HepG2 (cell line): Measurements from ENCODE around the gene EGFR. TPM values are rescaled to one million over a fixed set of nuclear protein-coding genes. Genes with fewer than 3 reads are reported as not detected.
A peak's percentile ranks its signal among the peaks of the same experiment; 100 is the strongest.

Experiments
- CCAR2 ChIP-seq: fragments of 200-400 bp; formaldehyde crosslinking; optimal IDR thresholded peaks from 2 replicates; pipeline ENCODE3; 2018; ENCODE audit warnings: low read depth, mild to moderate bottlenecking, low read length, moderate library complexity
- GRHL1 ChIP-seq: sonication (generic); formaldehyde crosslinking; conservative IDR thresholded peaks from 2 replicates; pipeline ENCODE4 v1.8.0; 2022; ENCODE audit warnings: missing genetic modification reagents
- GTF3A ChIP-seq: sonication (generic); formaldehyde crosslinking; conservative IDR thresholded peaks from 2 replicates; pipeline ENCODE4 v1.4.0; 2020; ENCODE audit warnings: mild to moderate bottlenecking, missing genetic modification reagents
- MYC ChIP-seq: sonication (generic); formaldehyde crosslinking; IDR thresholded peaks from 2 replicates; pipeline ENCODE4 v1.9.0; 2021; ENCODE audit warnings: missing genetic modification reagents, borderline replicate concordance
- PCBP1 ChIP-seq: fragments of 200-400 bp; formaldehyde crosslinking; IDR thresholded peaks from 2 replicates; pipeline ENCODE4 v1.6.1; 2017; ENCODE audit warnings: mild to moderate bottlenecking, low read depth, low read length, borderline replicate concordance
- POLR2AphosphoS5 ChIP-seq: IDR thresholded peaks from 2 replicates; pipeline ENCODE4 v1.6.1; 2012; ENCODE audit warnings: low read depth, low read length
- PTBP1 ChIP-seq: fragments of 200-400 bp; formaldehyde crosslinking; IDR thresholded peaks from 2 replicates; pipeline ENCODE4 v1.6.1; 2018; ENCODE audit warnings: low read length, low read depth; ENCODE audit not compliant: poor library complexity, severe bottlenecking
- RFX1 ChIP-seq: fragments of 450-650 bp; IDR thresholded peaks from 2 replicates; pipeline ENCODE4 v1.6.1; 2017
- SALL1 ChIP-seq: sonication (generic); formaldehyde crosslinking; IDR thresholded peaks from 2 replicates; pipeline ENCODE4 v1.8.0; 2022; ENCODE audit warnings: mild to moderate bottlenecking, missing genetic modification reagents
- SAP130 ChIP-seq: IDR thresholded peaks from 2 replicates; pipeline ENCODE4 v1.6.1; 2016; ENCODE audit warnings: low read depth
- SIN3B ChIP-seq: fragments of 150-350 bp; IDR thresholded peaks from 2 replicates; pipeline ENCODE4 v1.6.1; 2014; ENCODE audit warnings: low read length
- SMAD1 ChIP-seq: sonication (generic); formaldehyde crosslinking; IDR thresholded peaks from 2 replicates; pipeline ENCODE4 v1.4.0; 2020; ENCODE audit warnings: missing genetic modification reagents, low read depth, mild to moderate bottlenecking, borderline replicate concordance
- TFE3 ChIP-seq: IDR thresholded peaks from 2 replicates; pipeline ENCODE4 v1.6.1; 2016
- ZBTB43 ChIP-seq: sonication (generic); formaldehyde crosslinking; conservative IDR thresholded peaks from 2 replicates; pipeline ENCODE4 v1.4.0; 2020; ENCODE audit warnings: missing genetic modification reagents
- ZMYM2 ChIP-seq: sonication (generic); formaldehyde crosslinking; IDR thresholded peaks from 2 replicates; pipeline ENCODE4 v1.8.0; 2022; ENCODE audit warnings: mild to moderate bottlenecking, missing genetic modification reagents
- ZNF430 ChIP-seq: sonication (generic); formaldehyde crosslinking; IDR thresholded peaks from 2 replicates; pipeline ENCODE4 v1.9.0; 2021; ENCODE audit warnings: mild to moderate bottlenecking, missing genetic modification reagents
- ZNF44 ChIP-seq: sonication (generic); formaldehyde crosslinking; IDR thresholded peaks from 2 replicates; pipeline ENCODE4 v1.5.1; 2020; ENCODE audit warnings: mild to moderate bottlenecking, missing genetic modification reagents
- ZSCAN25 ChIP-seq: sonication (generic); formaldehyde crosslinking; IDR thresholded peaks from 2 replicates; pipeline ENCODE4 v1.8.0; 2022; ENCODE audit warnings: mild to moderate bottlenecking, missing genetic modification reagents
- polyA plus RNA-seq, 8 experiments: library from polyadenylated mRNA; depleted of rRNA in 3 of 8; stranded (reverse) in 7 of 8; unstranded in 1 of 8; fragments of >200 nt; fragmentation: Illumina TruSeq in 4 of 8; extraction: Trizol in 4 of 8; gene quantifications; 2 replicates each; pipeline versions ENCODE4 v1.2.1 to v1.2.3, GENCODE V29; 2011 to 2016; ENCODE audit warnings: low read depth in 4 of 8, missing spikeins in 1 of 8, mixed read lengths in 1 of 8; ENCODE audit not compliant: insufficient read depth in 1 of 8
- total RNA-seq, 5 experiments: library from RNA; depleted of rRNA; stranded (reverse); fragments of >200 nt; fragmentation: Illumina TruSeq; extraction: Trizol; gene quantifications; 2 replicates each; pipeline ENCODE4 v1.2.3, GENCODE V29; 2016; ENCODE audit warnings: low read depth in 1 of 5
- TF ChIP-seq, protein P1 (sequence below): sonication (generic); formaldehyde crosslinking; IDR thresholded peaks from 2 replicates; pipeline ENCODE4 v1.5.0; 2020; ENCODE audit warnings: mild to moderate bottlenecking, missing genetic modification reagents
- TF ChIP-seq, protein P2 (sequence below): sonication (generic); formaldehyde crosslinking; IDR thresholded peaks from 2 replicates; pipeline ENCODE4 v1.5.0; 2020; ENCODE audit warnings: missing genetic modification reagents

EGFR gene
- total and polyA plus RNA-seq, 2 of the 13 experiments (the other 11 are each of a cell fraction or from before 2014, with no cell fraction given), result 7.0 to 10.0 TPM

DNA sequence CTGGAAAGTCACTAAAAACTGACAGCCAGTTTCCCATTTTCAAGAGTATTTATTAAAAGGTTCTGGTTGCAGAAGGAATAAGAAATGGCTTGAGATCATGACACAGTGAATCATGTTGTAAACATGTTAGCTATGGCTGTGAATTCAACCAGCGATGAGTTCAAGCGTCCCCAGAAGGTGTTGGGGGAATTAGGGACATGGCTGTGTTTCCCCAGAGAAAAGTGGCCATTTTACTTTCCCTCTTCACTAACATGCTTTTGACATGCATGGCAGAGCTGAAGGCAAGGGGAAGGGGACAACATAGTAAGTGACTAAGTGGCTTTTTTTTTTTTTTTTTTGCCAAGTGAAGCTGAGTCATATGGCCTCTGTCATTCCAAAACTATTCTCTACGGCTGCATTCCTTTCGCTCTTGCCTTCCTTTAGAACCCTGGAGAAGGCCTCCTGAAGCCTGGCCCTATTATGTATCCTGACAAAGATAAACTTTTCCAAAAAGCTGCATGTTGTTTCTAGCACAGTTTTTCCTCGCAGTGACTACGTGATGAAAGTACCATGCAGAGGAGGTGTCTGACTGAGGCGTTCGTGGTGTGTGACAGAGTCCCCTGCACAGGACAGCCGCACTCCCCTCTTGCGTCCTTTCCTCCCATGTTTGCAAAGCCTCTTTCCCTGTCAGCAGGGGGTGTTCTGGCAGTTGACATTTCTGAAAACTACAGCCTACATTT, 46.9 kb downstream of the EGFR start (continued):
- TF ChIP-seq CCAR2 (no peak), SMAD1 (no peak), PCBP1 (no peak), ZMYM2 (no peak), SALL1 (CRISPR knock-in tag) (0 out of 2 replicates have a peak, but pooled peaks have one; percentile 26), MYC (CRISPR knock-in tag) (no peak), SIN3B (no peak), ZNF44 (CRISPR knock-in tag) (no peak), ZSCAN25 (no peak), PTBP1 (no peak), POLR2AphosphoS5 (no peak), SAP130 (CRISPR knock-in tag) (peak; percentile 39; the same call in 1 of the 2 replicates), ZBTB43 (no peak), RFX1 (no peak), ZNF430 (no peak), TFE3 (CRISPR knock-in tag) (no peak), GRHL1 (no peak), GTF3A (CRISPR knock-in tag) (no peak)
- TF ChIP-seq, protein P1, sequence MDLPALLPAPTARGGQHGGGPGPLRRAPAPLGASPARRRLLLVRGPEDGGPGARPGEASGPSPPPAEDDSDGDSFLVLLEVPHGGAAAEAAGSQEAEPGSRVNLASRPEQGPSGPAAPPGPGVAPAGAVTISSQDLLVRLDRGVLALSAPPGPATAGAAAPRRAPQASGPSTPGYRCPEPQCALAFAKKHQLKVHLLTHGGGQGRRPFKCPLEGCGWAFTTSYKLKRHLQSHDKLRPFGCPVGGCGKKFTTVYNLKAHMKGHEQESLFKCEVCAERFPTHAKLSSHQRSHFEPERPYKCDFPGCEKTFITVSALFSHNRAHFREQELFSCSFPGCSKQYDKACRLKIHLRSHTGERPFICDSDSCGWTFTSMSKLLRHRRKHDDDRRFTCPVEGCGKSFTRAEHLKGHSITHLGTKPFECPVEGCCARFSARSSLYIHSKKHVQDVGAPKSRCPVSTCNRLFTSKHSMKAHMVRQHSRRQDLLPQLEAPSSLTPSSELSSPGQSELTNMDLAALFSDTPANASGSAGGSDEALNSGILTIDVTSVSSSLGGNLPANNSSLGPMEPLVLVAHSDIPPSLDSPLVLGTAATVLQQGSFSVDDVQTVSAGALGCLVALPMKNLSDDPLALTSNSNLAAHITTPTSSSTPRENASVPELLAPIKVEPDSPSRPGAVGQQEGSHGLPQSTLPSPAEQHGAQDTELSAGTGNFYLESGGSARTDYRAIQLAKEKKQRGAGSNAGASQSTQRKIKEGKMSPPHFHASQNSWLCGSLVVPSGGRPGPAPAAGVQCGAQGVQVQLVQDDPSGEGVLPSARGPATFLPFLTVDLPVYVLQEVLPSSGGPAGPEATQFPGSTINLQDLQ (CRISPR knock-in tag), result no peak
- TF ChIP-seq, protein P2, sequence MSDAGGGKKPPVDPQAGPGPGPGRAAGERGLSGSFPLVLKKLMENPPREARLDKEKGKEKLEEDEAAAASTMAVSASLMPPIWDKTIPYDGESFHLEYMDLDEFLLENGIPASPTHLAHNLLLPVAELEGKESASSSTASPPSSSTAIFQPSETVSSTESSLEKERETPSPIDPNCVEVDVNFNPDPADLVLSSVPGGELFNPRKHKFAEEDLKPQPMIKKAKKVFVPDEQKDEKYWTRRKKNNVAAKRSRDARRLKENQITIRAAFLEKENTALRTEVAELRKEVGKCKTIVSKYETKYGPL (CRISPR knock-in tag), result no peak
